K562 treated with DMSO at 1 percent for 24 hours (cell line): ENCODE results near the gene CBR4. TPM values are rescaled to one million over a fixed set of nuclear protein-coding genes. Genes with fewer than 3 reads are reported as not detected.

Source experiments
- total RNA-seq: library from RNA; unstranded; fragments of 300-600 nt; gene quantifications from 2 replicates; pipeline ENCODE4 v1.2.3, GENCODE V29; 2022; ENCODE audit warnings: low read depth; ENCODE audit not compliant: insufficient read depth

CBR4 gene
- 4.5 and 5.9 TPM in 2 replicates for total RNA-seq

GRCh38 chr4:169010125-169011023 is at the start of gene CBR4:
CBR4 (minus strand) TSS chr4:169010255; CDS start chr4:169010089, 166 bp downstream.

